SK-N-SH (cell line): Measurements from ENCODE around the gene CPNE8. TPM values are rescaled to one million over a fixed set of nuclear protein-coding genes. Genes with fewer than 3 reads are reported as not detected.

Experiments
- CTCF ChIA-PET: fragments of 300-600, 350-600 bp; formaldehyde crosslinking; extraction: SDS; loops from one replicate; lab custom pipeline; 2021; lab: Yijun Ruan, JAX
- POLR2A ChIA-PET: fragments of 350-600 bp; sonication (Branson Sonifier 250); formaldehyde crosslinking; extraction: SDS; loops from one replicate; lab custom pipeline; 2020; ENCODE audit warnings: antibody characterized with exemption, inconsistent platforms; lab: Yijun Ruan, JAX
- DNase-seq: peaks from one replicate; pipeline ENCODE4 v3.0.0; 2012
- H2AFZ ChIP-seq: fragments of 200-600 bp; sonication (generic); 2 replicates; pipeline ENCODE4 v1.8.1; 2016; ENCODE audit warnings: antibody characterized with exemption, mild to moderate bottlenecking, low read depth
- H3F3A ChIP-seq: fragments of 200-600 bp; sonication (generic); replicated peaks from 2 replicates; pipeline ENCODE3; 2016; ENCODE audit warnings: antibody characterized with exemption, mild to moderate bottlenecking; ENCODE audit not compliant: insufficient read depth
- H3K27ac ChIP-seq, 2 experiments: fragments of 200-500 bp in 1 of 2; fragments of 200-600 bp in 1 of 2; sonication (Bioruptor generic) in 1 of 2; sonication (generic), shearing (Covaris generic) in 1 of 2; 2 replicates each; pipeline versions ENCODE4 v1.5.1 to v1.6.1; 2014 to 2016; ENCODE audit warnings: low read depth in 2 of 2, inconsistent platforms in 1 of 2, low read length in 1 of 2, mild to moderate bottlenecking in 1 of 2, mixed read lengths in 1 of 2
- H3K27me3 ChIP-seq: fragments of 200-600 bp; sonication (generic), shearing (Covaris generic); 2 replicates; pipeline ENCODE4 v1.6.1; 2016; ENCODE audit warnings: mixed run types; ENCODE audit not compliant: insufficient read depth
- H3K36me3 ChIP-seq, 2 experiments: fragments of 200-500 bp in 1 of 2; fragments of 200-600 bp in 1 of 2; sonication (Bioruptor generic) in 1 of 2; sonication (generic) in 1 of 2; replicated peaks in 1 of 2; 2 replicates each; pipeline versions ENCODE3 to v1.5.1; 2014 to 2016; ENCODE audit warnings: low read length in 1 of 2, mild to moderate bottlenecking in 1 of 2; ENCODE audit not compliant: insufficient read depth in 2 of 2, control insufficient read depth in 1 of 2
- H3K4me1 ChIP-seq, 2 experiments: fragments of 200-500 bp in 1 of 2; fragments of 200-600 bp in 1 of 2; sonication (Bioruptor generic) in 1 of 2; sonication (generic), shearing (Covaris generic) in 1 of 2; 2 replicates each; pipeline versions ENCODE4 v1.5.1 to v1.6.1; 2014 to 2016; ENCODE audit warnings: low read depth in 1 of 2, low read length in 1 of 2, mixed run types in 1 of 2; ENCODE audit not compliant: insufficient read depth in 2 of 2, control insufficient read depth in 1 of 2
- H3K4me2 ChIP-seq: fragments of 200-600 bp; sonication (generic), shearing (Covaris generic); 2 replicates; pipeline ENCODE4 v1.6.1; 2017; ENCODE audit warnings: mixed run types
- H3K4me3 ChIP-seq, 2 experiments: fragments of 200-500 bp in 1 of 2; fragments of 200-600 bp in 1 of 2; sonication (Bioruptor generic) in 1 of 2; sonication (generic), shearing (Covaris generic) in 1 of 2; 2 replicates each; pipeline versions ENCODE4 v1.5.1 to v1.8.1; 2014 to 2016; ENCODE audit warnings: low read depth in 2 of 2, inconsistent platforms in 1 of 2, low read length in 1 of 2, mild to moderate bottlenecking in 1 of 2, mixed read lengths in 1 of 2, moderate library complexity in 1 of 2
- H3K79me2 ChIP-seq: fragments of 200-600 bp; sonication (generic); 2 replicates; pipeline ENCODE4 v1.8.1; 2017; ENCODE audit warnings: mild to moderate bottlenecking; ENCODE audit not compliant: insufficient read depth
- H3K9ac ChIP-seq: fragments of 200-600 bp; sonication (generic); 2 replicates; pipeline ENCODE4 v1.6.1; 2017; ENCODE audit warnings: mixed run types
- H3K9me2 ChIP-seq: fragments of 200-600 bp; sonication (generic); 2 replicates; pipeline ENCODE4 v1.6.1; 2017; ENCODE audit warnings: mixed run types
- H3K9me3 ChIP-seq: fragments of 200-600 bp; sonication (generic); 2 replicates; pipeline ENCODE4 v1.6.1; 2017; ENCODE audit warnings: mixed run types, mild to moderate bottlenecking, moderate library complexity
- H4K20me1 ChIP-seq: fragments of 200-600 bp; sonication (generic); 2 replicates; pipeline ENCODE4 v1.6.1; 2017; ENCODE audit warnings: mild to moderate bottlenecking, mixed run types; ENCODE audit not compliant: insufficient read depth
- CHD2 ChIP-seq: fragments of 150-350 bp; IDR thresholded peaks from 2 replicates; pipeline ENCODE4 v1.6.1; 2018; ENCODE audit warnings: low read length; ENCODE audit not compliant: partially characterized antibody
- ELF1 ChIP-seq: IDR thresholded peaks from 2 replicates; pipeline ENCODE4 v1.4.0; 2012
- IRF3 ChIP-seq: fragments of 150-350 bp; IDR thresholded peaks from 2 replicates; pipeline ENCODE4 v1.6.1; 2016; ENCODE audit warnings: mild to moderate bottlenecking, low read depth, low read length
- MAX ChIP-seq: IDR thresholded peaks from 2 replicates; pipeline ENCODE4 v1.4.0; 2012; ENCODE audit warnings: low read depth
- PBX3 ChIP-seq: IDR thresholded peaks from 2 replicates; pipeline ENCODE4; 2012
- POLR2AphosphoS5 ChIP-seq: IDR thresholded peaks from 2 replicates; pipeline ENCODE4 v1.6.1; 2012; ENCODE audit warnings: low read depth, low read length
- REST ChIP-seq: IDR thresholded peaks from 2 replicates; pipeline ENCODE4 v1.6.1; 2012; ENCODE audit warnings: mild to moderate bottlenecking, low read depth, low read length, moderate library complexity
- RFX5 ChIP-seq: IDR thresholded peaks from 2 replicates; pipeline ENCODE4 v1.6.1; 2012; ENCODE audit warnings: mild to moderate bottlenecking, improper control_type of control experiment, low read length
- RXRA ChIP-seq: IDR thresholded peaks from 2 replicates; pipeline ENCODE4 v1.4.0; 2012; ENCODE audit warnings: low read depth, mild to moderate bottlenecking, borderline replicate concordance
- TCF12 ChIP-seq: IDR thresholded peaks from 2 replicates; pipeline ENCODE4 v1.4.0; 2012
- ZBTB33 ChIP-seq: IDR thresholded peaks from 2 replicates; pipeline ENCODE4 v1.4.0; 2012; ENCODE audit warnings: low read depth, borderline replicate concordance
- WGBS: methylation state at CpG from one replicate; pipeline ENCODE4 v1.1.6; 2017; ENCODE audit warnings: low lambda C conversion rate; 5-methylcytosine and 5-hydroxymethylcytosine counted together
- polyA plus RNA-seq, 3 experiments: library from polyadenylated mRNA; depleted of rRNA; stranded (reverse); fragments of >200 nt; gene quantifications; 2 replicates each; pipeline ENCODE4 v1.2.3, GENCODE V29; 2012

Gene CPNE8
- polyA plus RNA-seq, 1 of the 3 experiments (the other 2 are of a cell fraction): not detected

GRCh38 chr12:38930990-38931389, 25.6 kb upstream of the CPNE8 start:
- Histone ChIP-seq H3K9me2 (no peaks in the 10 kb centered on the region), H3K4me2 (no peak overlapping the region)
- no peak for DNase-seq
- no peak for TF ChIP-seq RXRA
- no peak for TF ChIP-seq MAX
- TF ChIP-seq, all 33 proteins: peak for 0
- Histone ChIP-seq H3K4me1 (no peaks in the 10 kb centered on the region), H3K79me2 (no peaks in the 10 kb centered on the region), H3K9me3 (no peaks in the 10 kb centered on the region), H3K27ac (no peak overlapping the region), H3K36me3 (no peaks in the 10 kb centered on the region), H3K4me3 (no peak overlapping the region), H2AFZ (no peak overlapping the region), H3K27me3 (no peaks in the 10 kb centered on the region), H4K20me1 (no peaks in the 10 kb centered on the region), H3F3A (no peaks in the 10 kb centered on the region), H3K9ac (no peak overlapping the region)
- POLR2A ChIA-PET: no interaction called here
- CTCF ChIA-PET: interaction anchor here (1.3 kb wide), 1 partner anchor 10 kb away, joined by 7 read pairs; no protein-coding TSS in a partner anchor
- WGBS: 43% methylated on average over 4 of the region's 4 CpGs

- Histone ChIP-seq H3K27ac (no peak overlapping the region), H3K4me1 (no peaks in the 10 kb centered on the region), H3K36me3 (no peaks in the 10 kb centered on the region), H3K4me2 (no peak overlapping the region), H3K4me3 (no peak overlapping the region), H3K79me2 (no peaks in the 10 kb centered on the region), H3K9ac (no peak overlapping the region), H2AFZ (no peak overlapping the region), H3K27me3 (no peaks in the 10 kb centered on the region), H3K9me2 (no peaks in the 10 kb centered on the region), H4K20me1 (no peaks in the 10 kb centered on the region), H3K9me3 (no peaks in the 10 kb centered on the region), H3F3A (no peaks in the 10 kb centered on the region)
- POLR2A ChIA-PET: no interaction called here
- CTCF ChIA-PET: no interaction called here
- TF ChIP-seq MAX (no peak), ELF1 (no peak), RFX5 (no peak), ZBTB33 (no peak), PBX3 (no peak), TCF12 (no peak), POLR2AphosphoS5 (no peak), IRF3 (no peak), CHD2 (no peak), REST (no peak)
- 10% methylated on average over 1 of the region's 1 CpG for WGBS
- no peak for DNase-seq
Observed at GRCh38 chr12:38926501-38926900, 21.1 kb upstream of the CPNE8 start.
